ENCODE data around the gene TROAP.
"Not testable (repeated sequence)": the region's sequence is repeated elsewhere in the genome, so short reads cannot be mapped to it uniquely, and the experiment has no call there.

Gene TROAP

DNA sequence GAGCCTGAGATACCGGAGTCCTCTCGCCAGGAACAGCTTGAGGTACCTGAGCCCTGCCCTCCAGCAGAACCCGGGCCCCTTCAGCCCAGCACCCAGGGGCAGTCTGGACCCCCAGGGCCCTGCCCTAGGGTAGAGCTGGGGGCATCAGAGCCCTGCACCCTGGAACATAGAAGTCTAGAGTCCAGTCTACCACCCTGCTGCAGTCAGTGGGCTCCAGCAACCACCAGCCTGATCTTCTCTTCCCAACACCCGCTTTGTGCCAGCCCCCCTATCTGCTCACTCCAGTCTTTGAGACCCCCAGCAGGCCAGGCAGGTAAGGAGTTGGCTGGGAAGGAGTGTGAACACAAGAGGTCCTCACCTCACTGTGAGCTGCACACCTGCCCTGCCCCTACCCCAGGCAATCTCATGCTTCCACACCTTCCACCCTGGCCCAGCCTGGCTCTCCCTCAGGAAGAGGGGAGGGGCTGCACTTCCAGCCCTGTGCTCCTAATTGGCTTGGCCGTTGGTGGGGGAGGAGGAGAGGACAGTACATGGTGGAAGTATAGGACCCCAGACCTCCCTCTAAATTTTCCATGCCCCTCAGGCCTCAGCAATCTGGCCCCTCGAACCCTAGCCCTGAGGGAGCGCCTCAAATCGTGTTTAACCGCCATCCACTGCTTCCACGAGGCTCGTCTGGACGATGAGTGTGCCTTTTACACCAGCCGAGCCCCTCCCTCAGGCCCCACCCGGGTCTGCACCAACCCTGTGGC is 7.8 kb downstream of the TROAP start:
- DNase-seq (ENCODE audit: low read depth) = no peak

- no peak for DNase-seq (ENCODE audit: low read depth)
Observed at GRCh38 chr12:49331380-49332222, 8.5 kb downstream of the TROAP start.

- DNase-seq (ENCODE audit: low read depth) = no peak
Observed at GRCh38 chr12:49332441-49332861, 9.4 kb downstream of the TROAP start.

GRCh38 chr12:49332891-49333371 is 9.9 kb downstream of the TROAP start:
- DNase-seq (ENCODE audit: low read depth) = no peak

- DNase-seq (ENCODE audit: low read depth) = not testable (repeated sequence)
Observed at GRCh38 chr12:49333778-49334177, 10.7 kb downstream of the TROAP start.

GRCh38 chr12:49334226-49334625 is 11.2 kb downstream of the TROAP start:
- no peak for DNase-seq (ENCODE audit: low read depth)

DNA sequence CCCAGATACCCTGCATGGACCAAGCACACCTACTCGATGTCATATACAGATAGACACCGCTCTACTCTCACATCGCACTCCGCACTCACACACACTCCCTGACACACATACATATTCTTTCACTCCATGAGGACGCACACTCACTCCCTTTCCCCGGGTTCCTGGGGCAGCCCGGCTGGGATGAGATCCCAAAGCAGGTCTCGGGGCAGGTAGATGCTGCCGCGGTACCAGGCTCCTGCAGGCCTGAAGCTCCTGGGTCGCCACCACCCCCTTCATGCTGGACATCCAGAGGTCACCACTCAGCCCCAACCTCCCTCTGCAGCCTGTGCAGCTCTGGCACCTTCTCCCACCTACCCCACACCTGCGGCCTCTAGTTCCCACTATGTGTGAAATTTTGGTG is 11.6 kb downstream of the TROAP start:
- no peak for DNase-seq (ENCODE audit: low read depth)

DNA sequence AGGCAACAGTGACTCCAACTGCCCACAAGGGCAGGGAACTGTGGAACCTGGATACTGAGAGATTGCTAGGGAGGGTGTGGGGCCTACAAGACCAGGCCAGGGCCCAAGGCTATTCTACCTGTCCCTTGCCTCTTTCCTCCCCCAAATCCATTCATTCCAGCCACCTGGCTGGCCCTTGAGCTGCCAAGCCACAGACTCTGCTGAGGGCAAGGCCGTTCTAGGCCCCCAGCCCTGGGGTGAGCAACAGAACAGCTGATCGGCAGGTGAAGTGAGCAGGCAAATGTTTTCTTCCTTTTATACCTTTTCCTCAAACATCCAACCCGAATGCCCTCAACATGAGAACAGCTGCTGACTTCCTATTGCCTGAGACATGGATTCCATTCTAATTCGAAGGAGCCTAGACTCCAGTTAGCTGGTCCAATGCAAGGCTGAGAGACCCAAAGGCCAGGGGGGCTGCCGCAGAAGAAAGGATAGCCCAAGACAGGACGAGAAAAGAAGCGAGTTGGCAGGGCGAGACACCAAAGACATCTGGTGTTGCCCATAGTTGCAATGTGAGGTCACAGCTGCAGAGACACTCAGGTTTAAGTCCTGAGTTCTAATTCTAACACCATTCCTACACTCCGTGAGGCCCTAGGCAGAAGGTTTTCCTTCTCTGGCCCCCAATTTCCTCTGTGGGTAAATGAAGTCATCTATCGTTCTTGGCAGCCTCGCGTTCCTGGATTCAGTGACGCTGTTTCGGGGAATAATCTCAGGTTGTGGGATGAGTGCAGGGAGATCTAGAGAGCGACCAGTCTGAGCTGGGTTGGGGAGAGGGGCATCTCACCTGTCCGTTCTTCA is 12.3 kb downstream of the TROAP start:
- DNase-seq (ENCODE audit: low read depth) = no peak

DNA sequence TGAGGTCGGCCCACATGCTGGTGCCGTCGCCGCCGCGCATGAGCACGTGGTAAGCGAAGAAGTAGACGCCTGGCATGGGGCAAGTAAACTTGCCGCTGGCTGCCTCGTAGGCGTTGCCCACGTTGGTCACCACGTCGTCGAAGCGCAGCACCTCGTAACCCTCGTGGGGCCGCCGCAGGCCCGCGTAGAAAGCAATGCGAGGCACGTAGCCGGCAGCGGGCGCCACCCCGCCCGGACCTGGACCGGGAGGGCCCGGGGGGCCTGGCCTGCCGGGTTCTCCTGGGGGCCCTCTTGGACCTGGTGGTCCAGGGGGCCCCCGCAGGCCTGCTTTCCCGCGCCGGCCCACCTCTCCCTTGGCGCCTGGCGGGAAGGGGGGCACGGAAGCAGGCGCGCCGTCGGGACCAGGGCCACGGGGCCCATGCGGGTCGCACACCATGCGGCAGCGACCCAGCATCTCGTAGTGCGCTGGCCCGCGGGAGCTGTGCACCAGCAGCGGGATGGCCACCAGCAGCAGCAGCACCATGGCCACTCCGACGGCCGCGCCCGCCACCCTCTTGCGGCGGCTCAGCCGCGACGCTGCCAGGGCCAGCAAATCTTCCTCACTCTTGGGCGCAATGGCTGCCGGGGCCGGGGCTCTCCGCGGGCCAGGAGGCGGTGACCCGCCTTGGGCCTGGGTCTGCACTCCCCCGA is 13.0 kb downstream of the TROAP start:
- DNase-seq (ENCODE audit: low read depth) = no peak

- DNase-seq (ENCODE audit: low read depth) = peak; percentile 79
Observed at GRCh38 chr12:49336645-49337584, 13.9 kb downstream of the TROAP start, which contains the start of gene C1QL4. Gene C1QL4 (minus strand): TSS chr12:49337188. CDS start chr12:49336477, 711 bp downstream.

DNA sequence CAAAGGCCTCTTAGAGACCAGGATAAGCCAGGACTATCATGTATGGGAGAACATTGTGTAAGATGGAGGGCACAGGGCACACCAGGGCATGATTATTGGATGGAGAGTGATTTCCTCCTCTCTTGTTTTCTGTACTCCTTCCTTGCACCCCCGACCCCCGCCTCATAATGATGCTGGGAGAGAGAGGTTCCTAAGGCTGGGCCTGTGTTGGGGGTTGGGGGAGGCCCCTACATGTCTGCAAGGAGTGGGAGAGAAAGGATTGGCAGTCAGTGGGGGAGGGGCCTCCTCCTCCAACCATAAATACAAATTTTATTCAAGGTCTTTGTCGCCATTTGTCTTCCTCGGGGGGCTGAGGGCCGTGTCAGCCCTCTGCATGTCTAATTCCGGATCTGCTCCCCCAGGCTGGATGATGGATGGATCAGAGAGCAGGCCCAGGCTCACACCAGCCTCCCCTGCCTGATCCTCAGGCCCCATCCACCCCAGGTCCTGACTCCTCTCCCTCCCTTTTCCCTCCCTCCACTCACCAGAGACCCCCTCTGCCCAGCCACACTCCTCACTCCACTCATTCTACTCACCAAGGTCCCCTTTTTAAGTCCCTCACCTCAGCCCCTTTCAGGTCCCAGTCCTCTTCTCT is 15.9 kb downstream of the TROAP start:
- no peak for DNase-seq (ENCODE audit: low read depth)

DNA sequence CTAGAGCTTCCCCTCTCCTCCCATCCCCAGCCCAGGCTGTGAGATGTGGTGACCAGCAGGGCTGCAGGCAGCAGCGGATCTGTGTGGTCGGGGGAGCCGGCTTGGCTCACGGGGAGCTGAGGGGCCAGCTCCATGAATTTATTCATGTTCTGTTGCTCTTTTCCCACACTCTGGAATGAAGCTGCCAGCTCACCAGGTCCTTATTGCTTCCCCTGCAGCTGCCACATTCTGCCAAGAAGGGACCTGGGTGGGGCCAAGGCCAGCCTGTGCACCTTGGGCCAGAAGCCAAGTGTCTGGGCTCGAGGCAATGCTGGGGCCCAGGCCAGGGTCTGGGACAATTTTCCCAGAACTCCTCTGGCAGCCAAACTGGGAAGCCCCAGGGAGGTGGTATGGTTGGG is 16.4 kb downstream of the TROAP start:
- DNase-seq (ENCODE audit: low read depth) = no peak

GRCh38 chr12:49340095-49340870 is 17.2 kb downstream of the TROAP start:
- DNase-seq (ENCODE audit: low read depth) = no peak

GRCh38 chr12:49340971-49341776 is 18.1 kb downstream of the TROAP start:
- DNase-seq (ENCODE audit: low read depth) = no peak

DNA sequence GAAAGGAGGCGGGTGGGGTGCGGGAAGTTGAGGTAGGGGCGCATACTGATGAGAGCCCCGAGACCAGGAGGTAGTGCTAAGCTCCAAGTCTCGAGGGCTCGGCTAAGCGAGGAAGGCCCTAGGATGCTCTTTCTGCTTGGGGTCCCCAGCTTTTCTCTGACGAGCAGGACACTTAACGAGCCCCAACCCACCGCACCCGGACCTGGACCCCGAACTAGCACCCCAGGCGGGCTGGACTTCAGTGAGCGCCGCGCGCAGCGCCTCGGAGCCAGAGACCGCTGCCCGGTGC is 18.7 kb downstream of the TROAP start:
- no peak for DNase-seq (ENCODE audit: low read depth)

GRCh38 chr12:49342066-49342913 is 19.2 kb downstream of the TROAP start:
- peak; percentile 60 for DNase-seq (ENCODE audit: low read depth)

- peak; percentile 60 for DNase-seq (ENCODE audit: low read depth)
Observed at GRCh38 chr12:49342914-49343731, 20.1 kb downstream of the TROAP start.
